CD14-positive monocyte (primary cell): ENCODE results near the gene KLHL22. TPM values are rescaled to one million over a fixed set of nuclear protein-coding genes. Genes with fewer than 3 reads are reported as not detected.

Experiments used
- DNase-seq, 3 donors: peaks; one replicate each; pipeline ENCODE4 v3.0.0-alpha.2; 2011 to 2022
- H2AFZ ChIP-seq: 2 replicates; pipeline ENCODE4 v1.6.0; 2012; ENCODE audit warnings: mild to moderate bottlenecking, low read depth, low read length, inconsistent platforms; ENCODE audit not compliant: insufficient read depth, poor library complexity, severe bottlenecking
- H3K27ac ChIP-seq, 2 donors: 1 replicate in 1 of 2; 2 replicates in 1 of 2; pipeline ENCODE4 v1.5.1; 2012 to 2013; ENCODE audit warnings: low read length in 2 of 2, control low read depth in 1 of 2, inconsistent platforms in 1 of 2, low read depth in 1 of 2, mild to moderate bottlenecking in 1 of 2
- H3K27me3 ChIP-seq, 2 donors: one replicate each; pipeline versions ENCODE4 v1.6.0 to v1.6.1; 2011 to 2013; ENCODE audit warnings: low read length in 2 of 2; ENCODE audit not compliant: control insufficient read depth in 2 of 2, insufficient read depth in 2 of 2
- H3K36me3 ChIP-seq, 2 donors: replicated peaks in 1 of 2; 1 replicate in 1 of 2; 2 replicates in 1 of 2; pipeline versions ENCODE4 v1.5.1 to v1.6.1; 2012 to 2013; ENCODE audit warnings: low read length in 2 of 2, control low read depth in 1 of 2, inconsistent platforms in 1 of 2, mild to moderate bottlenecking in 1 of 2; ENCODE audit not compliant: insufficient read depth in 2 of 2, control insufficient read depth in 1 of 2
- H3K4me1 ChIP-seq, 2 donors: 1 replicate in 1 of 2; 2 replicates in 1 of 2; pipeline versions ENCODE4 v1.5.1 to v1.6.1; 2012 to 2013; ENCODE audit warnings: low read length in 2 of 2, control low read depth in 1 of 2, inconsistent platforms in 1 of 2, mild to moderate bottlenecking in 1 of 2, moderate library complexity in 1 of 2; ENCODE audit not compliant: insufficient read depth in 2 of 2, control insufficient read depth in 1 of 2
- H3K4me2 ChIP-seq: replicated peaks from 2 replicates; pipeline ENCODE3; 2012; ENCODE audit warnings: low read length, moderate library complexity, mild to moderate bottlenecking; ENCODE audit not compliant: poor library complexity, severe bottlenecking; ENCODE audit errors: extremely low read depth
- H3K4me3 ChIP-seq, 3 experiments: fragments of 200-600 bp in 1 of 3; sonication (generic) in 1 of 3; replicated peaks in 1 of 3; 1 replicate in 2 of 3; 2 replicates in 1 of 3; pipeline ENCODE4 v1.5.1; 2011 to 2013; ENCODE audit warnings: low read length in 3 of 3, mild to moderate bottlenecking in 3 of 3, control low read depth in 2 of 3, low read depth in 2 of 3, inconsistent platforms in 1 of 3, moderate library complexity in 1 of 3
- H3K79me2 ChIP-seq: 2 replicates; pipeline ENCODE4 v1.6.0; 2012; ENCODE audit warnings: mild to moderate bottlenecking, control low read depth, inconsistent platforms, low read length, moderate library complexity; ENCODE audit not compliant: insufficient read depth
- H3K9ac ChIP-seq: 2 replicates; pipeline ENCODE4 v1.6.0; 2017; ENCODE audit warnings: low read length, mild to moderate bottlenecking; ENCODE audit not compliant: insufficient read depth, poor library complexity, severe bottlenecking
- H3K9me3 ChIP-seq, 2 donors: replicated peaks in 1 of 2; 1 replicate in 1 of 2; 2 replicates in 1 of 2; pipeline versions ENCODE4 v1.5.1 to v1.6.1; 2012 to 2013; ENCODE audit warnings: low read length in 2 of 2, control low read depth in 1 of 2; ENCODE audit not compliant: control insufficient read depth in 1 of 2, insufficient read depth in 1 of 2
- H4K20me1 ChIP-seq: 2 replicates; pipeline ENCODE4 v1.6.0; 2012; ENCODE audit warnings: mild to moderate bottlenecking, low read length, control low read depth, moderate library complexity; ENCODE audit not compliant: insufficient read depth
- H3K27ac Mint-ChIP-seq, 7 donors: one replicate each; pipeline ENCODE4 v1.8.0; 2020; ENCODE audit warnings: mild to moderate bottlenecking in 7 of 7, mixed read lengths in 7 of 7, moderate library complexity in 6 of 7, inconsistent platforms in 2 of 7
- H3K27me3 Mint-ChIP-seq, 3 donors: one replicate each; pipeline ENCODE4 v1.8.0; 2021 to 2022; ENCODE audit warnings: low read depth in 3 of 3, mild to moderate bottlenecking in 3 of 3, mixed read lengths in 3 of 3, moderate library complexity in 3 of 3, inconsistent platforms in 1 of 3
- H3K36me3 Mint-ChIP-seq, 2 donors: one replicate each; pipeline ENCODE4 v1.8.0; 2020; ENCODE audit warnings: mixed read lengths in 2 of 2, inconsistent platforms in 1 of 2, mild to moderate bottlenecking in 1 of 2
- H3K4me1 Mint-ChIP-seq: one replicate; pipeline ENCODE4 v1.8.0; 2020; ENCODE audit warnings: mild to moderate bottlenecking, mixed read lengths
- H3K4me3 Mint-ChIP-seq, 2 donors: one replicate each; pipeline ENCODE4 v1.8.0; 2020; ENCODE audit warnings: mild to moderate bottlenecking in 2 of 2, mixed read lengths in 2 of 2, moderate library complexity in 1 of 2
- H3K9me3 Mint-ChIP-seq, 7 donors: one replicate each; pipeline ENCODE4 v1.8.0; 2020 to 2022; ENCODE audit warnings: mixed read lengths in 7 of 7, mild to moderate bottlenecking in 6 of 7, moderate library complexity in 6 of 7, inconsistent platforms in 2 of 7
- CTCF ChIP-seq: fragments of 200-600 bp; IDR thresholded peaks from one replicate; pipeline ENCODE4 v1.8.0; 2022; ENCODE audit warnings: antibody characterized with exemption, mild to moderate bottlenecking
- WGBS: methylation state at CpG from one replicate; pipeline ENCODE4 v1.1.5; 2013; ENCODE audit warnings: missing lambda C conversion rate; ENCODE audit not compliant: insufficient coverage; 5-methylcytosine and 5-hydroxymethylcytosine counted together
- intact Hi-C, 2 donors: fragments of 100-400 bp; cut with micrococcal nuclease; formaldehyde crosslinking; loops; one replicate each; pipeline versions ENCODE4 v1.15.0 to v1.15.1; 2023
- polyA plus RNA-seq, 3 donors: library from polyadenylated mRNA; depleted of rRNA in 1 of 3; unstranded in 2 of 3; stranded (reverse) in 1 of 3; fragments of 300-500 nt in 2 of 3; fragments of >200 nt in 1 of 3; fragmentation: Illumina TruSeq in 2 of 3; gene quantifications; 1 replicate in 2 of 3; 2 replicates in 1 of 3; pipeline ENCODE4 v1.2.3, GENCODE V29; 2012 to 2021

The KLHL22 gene
- polyA plus RNA-seq, 3 donors, result 7.8 to 15.6 (median 9.2) TPM

GRCh38 chr22:20438678-20439492 is 56.7 kb downstream of the KLHL22 start:
- no peak overlapping the region for H3K4me2 ChIP-seq
- peaks cover 51 to 54% (median 53%) of the 10 kb centered on the region in 3 donors for H3K27me3 Mint-ChIP-seq
- H4K20me1 ChIP-seq, result peaks cover 13% of the 10 kb centered on the region
- H3K9me3 Mint-ChIP-seq, result peaks cover 0 to 26% (median 11%) of the 10 kb centered on the region in 7 donors
- peaks cover 16 to 30% of the 10 kb centered on the region in 2 donors for H3K36me3 ChIP-seq
- H3K4me3 Mint-ChIP-seq, result peak overlapping the region in 1 of 2 donors; percentile 78
- H3K9me3 ChIP-seq, result peaks cover 0 to 21% of the 10 kb centered on the region in 2 donors
- no peak overlapping the region for H3K27ac ChIP-seq
- H3K27me3 ChIP-seq, result peaks cover 36 to 51% of the 10 kb centered on the region in 2 donors
- H3K4me3 ChIP-seq, result no peak overlapping the region
- no peak overlapping the region for H3K9ac ChIP-seq
- no peak for TF ChIP-seq CTCF
- H3K79me2 ChIP-seq, result no peaks in the 10 kb centered on the region
- WGBS, result 79% methylated on average over 10 of the region's 13 CpGs
- peaks cover 48 to 54% of the 10 kb centered on the region in 2 donors for H3K36me3 Mint-ChIP-seq
- DNase-seq, result no peak
- H3K4me1 Mint-ChIP-seq, result peaks cover 15% of the 10 kb centered on the region
- intact Hi-C loops, result no loop called here
- H3K27ac Mint-ChIP-seq, result peak overlapping the region in 1 of 7 donors; percentile 53
- H3K4me1 ChIP-seq, result peaks cover 13 to 19% of the 10 kb centered on the region in 2 donors
- no peak overlapping the region for H2AFZ ChIP-seq

- no peak for TF ChIP-seq CTCF
- Histone ChIP-seq H3K4me3 (no peak overlapping the region), H3K4me2 (no peak overlapping the region), H3K27me3 (peaks cover 36 to 56% of the 10 kb centered on the region in 2 donors), H3K27ac (no peak overlapping the region), H3K36me3 (peaks cover 15 to 30% of the 10 kb centered on the region in 2 donors), H3K9me3 (peaks cover 0 to 21% of the 10 kb centered on the region in 2 donors), H3K9ac (no peak overlapping the region), H3K4me1 (peaks cover 13 to 19% of the 10 kb centered on the region in 2 donors), H2AFZ (no peak overlapping the region), H3K79me2 (no peaks in the 10 kb centered on the region), H4K20me1 (peaks cover 13% of the 10 kb centered on the region)
- peak overlapping the region in 1 of 2 donors; percentile 78 for H3K4me3 Mint-ChIP-seq
- H3K4me1 Mint-ChIP-seq, result peaks cover 15% of the 10 kb centered on the region
- WGBS, result 27% methylated on average over 6 of the region's 6 CpGs
- peak overlapping the region in 2 of 7 donors; percentile 53 to 61 for H3K27ac Mint-ChIP-seq
- peaks cover 0 to 26% (median 11%) of the 10 kb centered on the region in 7 donors for H3K9me3 Mint-ChIP-seq
- H3K36me3 Mint-ChIP-seq, result peaks cover 43 to 51% of the 10 kb centered on the region in 2 donors
- H3K27me3 Mint-ChIP-seq, result peaks cover 55 to 59% (median 56%) of the 10 kb centered on the region in 3 donors
- no peak for DNase-seq
- intact Hi-C loops, result no loop called here
Measured at GRCh38 chr22:20438427-20438677, 57.2 kb downstream of the KLHL22 start.
